Vagina (tissue), 2 donors: ENCODE data around the gene SBK2.

ENCODE experiments used
- CTCF ChIP-seq, 3 experiments: fragments of 450-650 bp in 2 of 3; fragments of 200-600 bp in 1 of 3; sonication (generic) in 1 of 3; IDR thresholded peaks; one replicate each; pipeline ENCODE4 v1.5.1; 2017 to 2019; ENCODE audit warnings: antibody characterized with exemption in 3 of 3, mild to moderate bottlenecking in 2 of 3, moderate library complexity in 2 of 3
- POLR2A ChIP-seq, 2 donors: fragments of 450-650 bp; IDR thresholded peaks; one replicate each; pipeline ENCODE4 v1.6.1; 2017; ENCODE audit warnings: antibody characterized with exemption in 2 of 2, mild to moderate bottlenecking in 2 of 2, moderate library complexity in 2 of 2
- POLR2AphosphoS5 ChIP-seq, 2 donors: sonication (generic); formaldehyde crosslinking; IDR thresholded peaks; one replicate each; pipeline ENCODE4 v1.9.0; 2017; ENCODE audit warnings: antibody characterized with exemption in 2 of 2, mild to moderate bottlenecking in 2 of 2, low read depth in 1 of 2; ENCODE audit not compliant: insufficient read depth in 1 of 2

- TF ChIP-seq CTCF (IDR thresholded peaks at IDR 0.05) (no peak), POLR2AphosphoS5 (IDR thresholded peaks at IDR 0.05; ENCODE audit: insufficient read depth in 1 of 2, low read depth in 1 of 2) (no peak), POLR2A (IDR thresholded peaks at IDR 0.05) (no peak)
Measured at GRCh38 chr19:55482967-55483705, 53.8 kb downstream of the SBK2 start.
